GM21390 (cell line): Measurements from ENCODE around the gene GRIN2A.

Experiments
- ATAC-seq: cut with Tn5 transposase; IDR thresholded peaks from one replicate; pipeline ENCODE4 v1.9.1; 2021; ENCODE audit not compliant: unreplicated experiment

Gene GRIN2A

GRCh38 chr16:9787717-9788116 is 394.5 kb downstream of the GRIN2A start:
- ATAC-seq: no peak

DNA sequence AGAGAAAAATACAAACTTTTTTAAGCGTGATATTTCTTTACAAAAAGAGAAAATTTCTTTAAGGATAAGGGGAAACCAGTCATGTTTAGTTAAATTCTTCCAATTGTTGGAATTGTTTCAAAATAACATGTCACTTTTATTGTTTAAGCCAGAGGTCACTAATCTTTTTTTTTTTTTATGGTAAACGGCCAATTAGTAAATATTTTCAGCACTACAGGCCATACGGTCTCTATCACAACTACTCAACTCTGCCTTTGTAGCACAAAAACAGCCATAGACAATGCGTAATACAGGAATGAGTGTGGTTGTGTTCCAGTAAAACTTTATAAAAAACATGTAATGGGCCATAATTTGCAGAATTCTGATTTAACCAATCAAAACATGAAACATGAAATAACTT is 401.4 kb downstream of the GRIN2A start:
- ATAC-seq: no peak

DNA sequence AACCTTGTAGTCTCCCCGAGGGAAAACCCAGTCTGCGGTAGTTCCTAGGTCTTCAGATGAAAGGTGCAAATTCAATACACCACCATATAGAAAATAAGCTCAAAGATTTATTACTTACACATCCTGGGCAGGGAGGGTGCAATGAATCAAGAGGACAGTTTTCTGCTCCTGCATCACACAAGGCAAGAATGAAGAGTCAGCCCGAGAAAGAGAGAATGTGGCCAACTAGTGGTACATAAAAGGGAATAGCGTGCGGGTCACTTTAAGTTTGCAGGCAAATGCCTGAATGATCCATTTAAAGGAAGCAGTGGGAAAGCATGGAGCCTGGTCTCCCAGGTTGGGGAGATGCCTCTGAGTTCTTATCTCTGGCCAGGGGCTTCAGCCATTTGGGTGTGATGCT is 403.4 kb downstream of the GRIN2A start:
- no peak for ATAC-seq

GRCh38 chr16:9775998-9776397 is 406.2 kb downstream of the GRIN2A start:
- ATAC-seq: no peak

GRCh38 chr16:9773289-9773688 is 408.9 kb downstream of the GRIN2A start:
- ATAC-seq: no peak

DNA sequence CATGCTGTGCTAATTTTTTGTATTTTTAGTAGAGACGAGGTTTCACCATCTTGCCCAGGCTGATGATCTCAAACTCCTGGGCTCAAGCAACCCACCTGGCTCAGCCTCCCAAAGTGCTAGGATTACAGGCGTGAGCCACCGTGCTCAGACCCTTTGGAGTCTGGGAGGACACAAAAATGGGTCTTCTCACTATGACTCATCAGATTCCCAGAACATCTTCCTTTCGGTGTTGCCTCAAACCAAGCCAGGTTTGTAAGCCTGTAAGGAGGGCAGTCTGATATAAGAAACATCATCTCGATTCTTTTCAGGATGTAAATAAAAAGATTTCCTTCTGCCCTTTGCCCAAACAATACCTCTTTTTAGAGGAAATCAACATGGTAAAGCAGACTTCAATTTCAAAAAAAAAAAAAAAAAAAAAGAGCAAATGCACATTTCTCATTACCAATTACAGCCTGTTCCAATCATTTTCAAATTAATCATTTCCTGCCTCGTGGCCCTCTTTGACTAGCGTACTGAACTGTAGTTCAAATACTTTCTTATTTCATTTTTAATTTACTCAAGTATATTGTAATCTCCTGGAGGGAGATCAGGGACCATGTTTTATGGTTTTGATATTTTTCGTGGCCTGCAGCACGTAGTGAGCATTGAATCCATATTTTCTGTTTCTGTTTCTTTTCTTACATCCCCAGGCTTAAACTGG is 409.6 kb downstream of the GRIN2A start:
- no peak for ATAC-seq

GRCh38 chr16:9766891-9767290 is 415.3 kb downstream of the GRIN2A start:
- no peak for ATAC-seq

DNA sequence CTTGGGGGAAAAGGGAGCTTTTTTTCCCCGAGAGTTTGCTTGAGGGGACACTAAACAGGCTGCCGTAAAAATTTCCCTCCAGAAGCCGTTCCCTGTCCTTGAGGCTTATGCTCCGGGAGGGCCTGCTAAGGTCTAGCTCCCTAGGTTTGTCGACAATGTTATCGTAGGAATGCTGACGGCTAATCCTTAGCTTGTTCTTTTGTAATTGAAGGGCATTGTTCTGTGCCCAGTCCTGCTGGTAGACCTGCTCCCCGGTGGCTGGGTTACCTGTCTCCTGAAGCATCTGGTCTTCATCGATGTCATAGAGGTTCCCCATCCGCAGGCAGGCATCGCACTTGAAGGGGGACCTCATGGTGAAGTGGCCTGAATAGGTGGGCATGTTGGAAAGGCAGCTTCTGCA is 418.7 kb downstream of the GRIN2A start:
- ATAC-seq: no peak

DNA sequence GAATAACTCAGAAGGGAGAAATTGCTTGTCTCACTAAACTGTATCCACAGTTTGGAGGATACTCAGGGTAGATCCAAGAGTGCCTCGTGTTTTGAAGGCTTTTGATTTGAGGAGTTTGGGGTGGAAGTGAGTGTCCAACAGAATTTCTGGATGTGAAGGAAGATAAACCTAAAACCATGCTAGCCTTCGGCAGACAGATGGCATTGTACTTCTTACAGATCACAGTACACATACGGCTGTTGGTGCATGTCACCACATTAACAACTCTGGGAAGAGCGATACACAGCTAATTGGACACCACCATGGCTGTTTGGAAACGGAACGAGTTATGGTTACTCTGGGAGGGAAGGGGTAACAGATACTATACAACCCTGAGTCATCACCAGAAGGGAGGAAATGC is 420.4 kb downstream of the GRIN2A start:
- no peak for ATAC-seq

DNA sequence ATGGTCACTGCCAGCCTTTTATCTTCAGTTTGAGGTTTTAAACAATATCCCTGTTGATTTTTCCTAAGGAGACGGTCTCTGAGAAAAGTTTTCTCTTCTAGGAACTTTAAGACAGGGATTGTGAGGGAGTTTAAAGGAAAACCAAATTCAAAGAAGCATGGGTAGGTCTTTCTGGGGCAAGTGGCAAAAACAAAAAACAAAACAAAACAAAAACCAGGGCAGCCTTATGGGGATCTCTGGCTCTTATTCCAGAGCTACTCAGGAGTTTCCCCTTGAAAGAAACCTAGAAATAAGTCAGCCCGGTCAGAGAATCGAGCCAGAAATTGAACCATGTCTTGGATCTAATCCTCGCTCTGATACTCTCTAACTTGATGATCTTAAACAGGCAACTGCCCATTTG is 424.5 kb downstream of the GRIN2A start:
- ATAC-seq: no peak

DNA sequence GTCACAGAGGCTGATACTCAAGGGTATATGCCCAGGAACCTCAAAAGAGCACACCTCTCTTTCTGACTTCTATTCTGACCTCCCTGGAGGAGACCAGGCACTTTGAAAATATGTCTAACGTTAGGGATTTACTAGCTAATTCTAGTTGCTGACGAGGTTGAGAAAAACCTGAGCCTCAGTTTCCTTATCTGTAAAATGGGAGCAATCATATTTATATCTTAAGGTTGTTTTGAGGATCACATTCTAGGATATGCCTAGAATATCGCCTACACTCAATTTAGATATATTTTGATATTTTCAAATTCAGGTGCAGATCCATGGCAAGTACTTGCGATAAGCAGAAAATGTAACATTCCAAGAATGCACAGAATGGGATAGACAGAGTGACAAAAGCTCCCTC is 425.8 kb downstream of the GRIN2A start:
- ATAC-seq: no peak

GRCh38 chr16:9755081-9755480 is 427.1 kb downstream of the GRIN2A start:
- ATAC-seq: no peak

DNA sequence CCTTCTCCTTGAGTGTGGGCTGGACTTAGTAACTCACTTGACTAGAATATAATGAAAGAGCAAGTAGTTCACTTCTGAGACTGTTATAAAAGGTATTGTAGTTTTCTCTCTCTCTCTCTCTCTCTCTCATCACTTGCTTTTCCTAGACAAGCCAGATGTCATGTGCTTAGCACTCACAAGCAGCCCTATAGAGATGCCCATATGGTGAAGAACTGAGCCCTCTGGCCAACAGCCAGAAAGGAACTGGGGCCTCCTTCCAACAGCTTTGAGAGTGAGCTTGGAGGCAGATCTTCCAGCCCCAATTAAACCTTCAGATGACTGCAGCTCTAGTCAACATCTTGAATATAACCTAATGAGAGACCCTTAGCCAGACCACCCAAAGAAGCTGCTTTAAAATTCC is 440.5 kb downstream of the GRIN2A start:
- ATAC-seq: no peak

DNA sequence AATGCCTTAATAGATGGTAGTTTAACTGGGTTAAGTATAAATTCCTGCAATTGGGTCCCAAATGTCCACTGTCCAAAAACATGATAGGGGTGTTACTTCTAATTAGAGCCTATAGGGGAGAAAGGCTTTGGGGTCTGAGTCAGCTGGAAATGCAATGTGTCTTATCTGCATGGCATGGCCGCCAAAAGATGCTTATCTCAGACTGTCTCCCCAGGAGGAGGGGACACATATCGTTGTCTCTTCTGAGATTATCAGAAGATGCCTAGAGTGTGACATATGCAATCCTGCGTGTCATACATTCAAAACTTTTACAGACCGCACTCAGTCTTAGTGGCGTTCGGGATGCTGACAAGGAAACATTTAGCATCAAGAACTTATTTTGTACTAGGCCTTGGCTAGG is 442.9 kb downstream of the GRIN2A start:
- ATAC-seq: no peak

DNA sequence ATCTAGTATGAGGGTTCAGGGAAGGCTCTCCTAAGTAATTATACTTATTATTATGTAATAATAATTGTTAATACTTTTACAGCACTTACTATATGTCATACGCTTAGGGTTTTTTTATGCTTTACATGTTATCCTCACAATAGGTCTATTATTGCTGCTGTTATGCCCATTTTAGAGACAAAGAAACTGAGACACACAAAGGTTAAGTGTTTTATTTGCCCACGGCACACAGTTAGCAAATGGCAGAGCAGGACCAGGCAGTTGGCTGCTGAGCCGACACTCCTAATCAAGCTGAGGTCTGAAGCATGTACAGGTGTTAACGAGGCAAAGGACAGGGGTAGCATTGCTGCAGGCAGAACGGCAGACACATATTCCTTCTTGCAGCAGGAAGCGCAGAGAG is 443.5 kb downstream of the GRIN2A start:
- ATAC-seq: no peak

DNA sequence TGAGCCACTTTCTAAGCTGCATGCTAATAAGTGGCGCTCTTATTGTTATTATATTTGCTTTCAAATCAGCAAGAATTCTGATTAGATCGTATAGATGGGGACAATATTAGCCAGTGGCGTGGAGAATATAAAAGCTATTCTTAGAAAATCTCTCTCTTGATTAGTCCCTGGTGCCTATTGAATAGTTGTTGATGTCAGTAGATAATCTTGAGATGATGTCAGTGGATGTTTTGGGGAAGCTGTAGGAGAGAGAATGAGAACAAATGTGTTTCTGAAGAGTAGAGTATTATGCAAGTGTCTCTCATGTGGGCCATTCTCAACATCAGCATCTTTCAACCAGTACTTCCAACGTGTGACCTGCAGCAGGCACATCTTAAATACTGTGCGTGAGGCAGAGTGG is 445.7 kb downstream of the GRIN2A start:
- no peak for ATAC-seq

DNA sequence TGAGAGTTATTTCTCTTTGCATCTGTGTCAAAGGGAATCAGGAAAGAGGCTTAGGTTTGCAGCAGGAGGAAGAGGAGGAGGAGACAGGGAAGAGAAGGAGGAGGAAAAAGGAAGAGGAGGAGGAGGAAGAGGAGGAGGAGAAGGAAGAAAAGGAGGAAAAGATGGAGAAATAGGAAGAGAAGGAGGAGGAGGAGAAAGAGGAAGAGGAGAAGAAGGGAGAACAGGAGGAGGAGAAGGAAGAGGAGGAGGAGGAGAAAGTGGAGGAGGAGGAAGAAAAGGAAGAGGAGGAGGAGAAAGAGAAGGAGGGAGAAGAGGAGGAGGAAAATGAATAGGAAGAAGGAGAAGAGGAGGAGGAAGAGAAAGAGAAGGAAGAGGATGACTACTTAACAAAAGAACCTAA is 459.1 kb downstream of the GRIN2A start:
- ATAC-seq: no peak

- no peak for ATAC-seq
Measured at GRCh38 chr16:9713907-9714306, 468.3 kb downstream of the GRIN2A start.

GRCh38 chr16:9713156-9713555 is 469.1 kb downstream of the GRIN2A start:
- no peak for ATAC-seq

- ATAC-seq: no peak
Measured at GRCh38 chr16:9708972-9709620, 473.1 kb downstream of the GRIN2A start.

DNA sequence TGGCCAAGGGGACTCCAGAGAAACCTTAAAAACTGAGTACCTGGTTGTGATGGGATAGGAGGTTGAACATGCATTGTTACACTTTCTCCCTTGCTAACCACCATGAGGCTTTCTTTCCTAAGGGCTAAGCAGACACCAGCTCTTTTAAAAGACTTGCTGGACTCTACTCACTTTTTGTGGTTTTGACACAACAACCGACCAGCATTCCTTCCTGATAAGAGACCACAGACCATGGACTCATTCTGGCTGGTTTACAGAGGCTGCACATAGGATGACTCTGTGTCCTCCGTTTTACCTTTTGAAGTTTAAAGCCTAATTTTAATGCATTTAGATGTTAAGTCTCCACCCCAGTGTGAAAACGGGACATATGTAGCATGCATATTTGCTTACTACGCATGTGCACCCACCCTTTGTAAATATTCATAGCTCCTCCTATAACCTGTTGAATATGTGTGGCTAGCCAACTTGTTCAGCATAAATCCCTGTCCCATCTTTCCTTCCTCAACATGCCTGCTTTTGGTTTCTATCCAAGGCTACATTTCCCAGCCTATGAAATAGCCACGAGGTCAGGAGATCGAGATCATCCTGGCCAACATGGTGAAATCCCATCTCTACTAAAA is 475.9 kb downstream of the GRIN2A start:
- ATAC-seq: no peak

DNA sequence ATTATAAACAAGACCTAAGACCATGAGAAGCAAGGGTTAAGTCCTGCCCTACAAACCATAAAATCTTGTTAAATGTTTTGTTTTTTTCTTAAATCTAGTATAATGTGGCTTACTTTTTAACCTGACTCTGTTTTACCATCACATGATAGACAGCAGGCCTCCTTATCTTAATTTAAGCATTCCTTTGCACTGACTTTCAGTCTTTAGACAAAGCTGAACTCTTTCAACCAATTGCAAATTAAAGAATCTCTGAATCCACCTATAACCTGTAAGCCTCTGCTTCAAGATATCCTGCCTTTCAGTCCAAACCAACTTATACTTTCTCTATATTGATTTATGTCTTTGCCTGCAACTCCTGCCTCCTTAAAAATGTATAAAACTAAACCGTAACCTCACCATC is 478.5 kb downstream of the GRIN2A start:
- ATAC-seq: no peak
